ENCODE data around the gene C2CD3. TPM values are rescaled to one million over a fixed set of nuclear protein-coding genes. Genes with fewer than 3 reads are reported as not detected.
A peak's percentile ranks its signal among the peaks of the same experiment; 100 is the strongest.
"Not testable (repeated sequence)": the region's sequence is repeated elsewhere in the genome, so short reads cannot be mapped to it uniquely, and the experiment has no call there.

C2CD3 gene
- total and polyA plus RNA-seq, 9 of the 15 experiments (the other 6 are each of a cell fraction or from before 2014, with no cell fraction given): 4.4 to 20.2 (median 15.4) TPM

DNA sequence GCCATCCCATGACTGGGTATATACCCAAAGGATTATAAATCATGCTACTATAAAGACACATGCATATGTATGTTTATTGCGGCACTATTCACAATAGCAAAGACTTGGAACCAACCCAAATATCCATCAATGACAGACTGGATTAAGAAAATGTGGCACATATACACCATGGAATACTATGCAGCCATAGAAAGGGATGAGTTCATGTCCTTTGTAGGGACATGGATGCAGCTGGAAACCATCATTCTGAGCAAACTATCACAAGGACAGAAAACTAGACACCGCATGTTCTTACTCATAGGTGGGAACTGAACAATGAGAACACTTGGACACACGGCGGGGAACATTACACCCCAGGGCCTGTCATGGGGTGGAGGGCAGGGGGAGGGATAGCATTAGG, 86.9 kb downstream of the C2CD3 start:
- H3K9me3 ChIP-seq (replicated peaks; ENCODE audit: control insufficient read depth, insufficient read depth, low read depth, low read length); H3K27ac ChIP-seq (ENCODE audit: extremely low read depth, low read depth, low read length); H3K27me3 ChIP-seq (ENCODE audit: control insufficient read depth in 2 of 2, insufficient read depth in 2 of 2, low read length in 2 of 2); H2AFZ ChIP-seq (ENCODE audit: low read depth, low read length); CTCF ChIA-PET (ENCODE audit: low intra/inter-chr PET ratio); H3K9ac ChIP-seq (ENCODE audit: insufficient read depth in 1 of 2, low read depth in 2 of 2, low read length in 2 of 2); DNase-seq (ENCODE audit: extremely low read depth in 1 of 4, low spot score in 3 of 4); FAIRE-seq; H3K9me1 ChIP-seq (ENCODE audit: control insufficient read depth, insufficient read depth, low read length); H3K79me2 ChIP-seq (ENCODE audit: control insufficient read depth, insufficient read depth, low read length); H4K20me1 ChIP-seq (replicated peaks; ENCODE audit: control insufficient read depth, insufficient read depth, low read length); POLR2A ChIA-PET; H3K4me3 ChIP-seq; BruUV-seq (replicated peaks); intact Hi-C loops (cut with micrococcal nuclease); H3K4me2 ChIP-seq (ENCODE audit: insufficient read depth, low read length); ATAC-seq; in situ Hi-C loops (cut with MboI): not testable (repeated sequence)
- Histone ChIP-seq H3K4me1 (replicated peaks in 1 of 2; ENCODE audit: control insufficient read depth in 2 of 2, insufficient read depth in 2 of 2, low read length in 2 of 2) (peaks cover 7 to 28% of the 10 kb centered on the region in 2 experiments), H3K36me3 (ENCODE audit: control insufficient read depth, insufficient read depth, low read length) (peaks cover 11% of the 10 kb centered on the region; the same call in 1 of the 3 replicates)
- TF ChIP-seq ZNF146 (CRISPR knock-in tag; IDR thresholded peaks at IDR 0.05; ENCODE audit: unreplicated experiment): peak; percentile 68
- WGBS (ENCODE audit: insufficient coverage, low coverage, missing lambda C conversion rate): 96% methylated on average over 4 of the region's 4 CpGs

DNA sequence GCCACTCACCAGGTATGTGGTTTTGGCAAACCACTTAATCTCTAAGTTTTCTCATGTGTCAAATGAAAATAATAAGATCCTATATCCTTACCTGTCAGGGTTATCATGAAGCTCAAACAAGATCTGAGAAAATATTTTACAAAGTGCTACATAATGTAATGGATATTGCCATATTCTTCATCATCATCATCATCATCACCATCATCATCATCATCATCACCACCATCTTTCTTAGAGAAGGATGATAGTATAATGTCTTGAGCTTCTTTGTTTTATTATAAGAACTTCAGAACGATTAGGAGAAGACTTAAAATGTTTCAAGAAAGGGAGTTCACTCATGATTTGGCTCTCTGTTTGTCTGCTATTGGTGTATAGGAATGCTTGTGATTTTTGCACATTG, 89.4 kb downstream of the C2CD3 start:
- Histone ChIP-seq H3K4me2 (ENCODE audit: insufficient read depth, low read length) (no peak overlapping the region), H3K9me1 (ENCODE audit: control insufficient read depth, insufficient read depth, low read length) (no peaks in the 10 kb centered on the region), H4K20me1 (replicated peaks; ENCODE audit: control insufficient read depth, insufficient read depth, low read length) (no peaks in the 10 kb centered on the region), H3K79me2 (ENCODE audit: control insufficient read depth, insufficient read depth, low read length) (no peaks in the 10 kb centered on the region), H3K36me3 (ENCODE audit: control insufficient read depth, insufficient read depth, low read length) (peaks cover 16% of the 10 kb centered on the region; the same call in 2 of the 3 replicates), H3K9me3 (replicated peaks; ENCODE audit: control insufficient read depth, insufficient read depth, low read depth, low read length) (no peaks in the 10 kb centered on the region), H3K4me1 (replicated peaks in 1 of 2; ENCODE audit: control insufficient read depth in 2 of 2, insufficient read depth in 2 of 2, low read length in 2 of 2) (peaks cover 4 to 21% of the 10 kb centered on the region in 2 experiments; a peak in 4 of 5 replicates), H3K27me3 (ENCODE audit: control insufficient read depth in 2 of 2, insufficient read depth in 2 of 2, low read length in 2 of 2) (no peaks in the 10 kb centered on the region), H3K4me3 (no peak overlapping the region), H3K27ac (ENCODE audit: extremely low read depth, low read depth, low read length) (no peak overlapping the region), H2AFZ (ENCODE audit: low read depth, low read length) (no peak overlapping the region), H3K9ac (ENCODE audit: insufficient read depth in 1 of 2, low read depth in 2 of 2, low read length in 2 of 2) (no peak overlapping the region)
- in situ Hi-C loops (cut with MboI): no loop called here
- DNase-seq (ENCODE audit: extremely low read depth in 1 of 4, low spot score in 3 of 4) (no peak), FAIRE-seq (no peak), ATAC-seq (no peak)
- ChIA-PET CTCF (ENCODE audit: low intra/inter-chr PET ratio) (no interaction called here), POLR2A (no interaction called here)
- BruUV-seq (replicated peaks): no TSS peak
- TF ChIP-seq ZKSCAN3 (CRISPR knock-in tag; IDR thresholded peaks at IDR 0.05) (no peak), FOXM1 (IDR thresholded peaks at IDR 0.05; ENCODE audit: low read depth) (no peak), FOXM1 (CRISPR knock-in tag; IDR thresholded peaks at IDR 0.05; ENCODE audit: low read depth) (no peak), ETV1 (tag; conservative IDR thresholded peaks at IDR 0.05; ENCODE audit: low read depth) (no peak)
- intact Hi-C loops (cut with micrococcal nuclease): no loop called here
- 27% methylated on average over 1 of the region's 1 CpG for WGBS (ENCODE audit: insufficient coverage, low coverage, missing lambda C conversion rate)
